C4-2B (cell line): Measurements from ENCODE around the gene CD48.

ENCODE experiments used
- ZFX ChIP-seq: fragments of 450-650 bp; IDR thresholded peaks from 2 replicates; pipeline ENCODE4 v1.6.1; 2017
- TF ChIP-seq, protein P1 (sequence below): fragments of 450-650 bp; conservative IDR thresholded peaks from 2 replicates; pipeline ENCODE4 v1.5.1; 2017; ENCODE audit warnings: mild to moderate bottlenecking

DNA sequence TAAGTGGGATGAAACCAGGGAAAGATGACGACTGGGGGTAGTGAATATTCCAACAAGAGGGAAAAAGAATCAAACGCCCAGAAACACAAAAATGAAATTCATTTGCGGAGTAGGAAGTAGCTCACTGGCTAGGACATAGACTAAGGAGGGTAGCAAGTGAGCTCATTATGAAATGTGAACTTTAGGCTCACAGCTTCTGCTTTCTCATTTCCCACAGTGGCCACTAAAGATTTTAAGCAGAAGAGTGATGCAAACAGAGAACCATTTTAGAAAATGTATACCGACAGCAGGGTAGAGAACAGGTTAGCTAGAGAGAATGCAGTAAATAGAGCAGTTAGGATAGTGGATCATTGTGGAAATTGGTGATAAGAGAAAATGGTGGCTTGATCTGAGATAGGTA, 3.5 kb downstream of the CD48 start:
- TF ChIP-seq, protein P1, sequence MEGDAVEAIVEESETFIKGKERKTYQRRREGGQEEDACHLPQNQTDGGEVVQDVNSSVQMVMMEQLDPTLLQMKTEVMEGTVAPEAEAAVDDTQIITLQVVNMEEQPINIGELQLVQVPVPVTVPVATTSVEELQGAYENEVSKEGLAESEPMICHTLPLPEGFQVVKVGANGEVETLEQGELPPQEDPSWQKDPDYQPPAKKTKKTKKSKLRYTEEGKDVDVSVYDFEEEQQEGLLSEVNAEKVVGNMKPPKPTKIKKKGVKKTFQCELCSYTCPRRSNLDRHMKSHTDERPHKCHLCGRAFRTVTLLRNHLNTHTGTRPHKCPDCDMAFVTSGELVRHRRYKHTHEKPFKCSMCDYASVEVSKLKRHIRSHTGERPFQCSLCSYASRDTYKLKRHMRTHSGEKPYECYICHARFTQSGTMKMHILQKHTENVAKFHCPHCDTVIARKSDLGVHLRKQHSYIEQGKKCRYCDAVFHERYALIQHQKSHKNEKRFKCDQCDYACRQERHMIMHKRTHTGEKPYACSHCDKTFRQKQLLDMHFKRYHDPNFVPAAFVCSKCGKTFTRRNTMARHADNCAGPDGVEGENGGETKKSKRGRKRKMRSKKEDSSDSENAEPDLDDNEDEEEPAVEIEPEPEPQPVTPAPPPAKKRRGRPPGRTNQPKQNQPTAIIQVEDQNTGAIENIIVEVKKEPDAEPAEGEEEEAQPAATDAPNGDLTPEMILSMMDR: no peak
- TF ChIP-seq ZFX: no peak
